Upper lobe of right lung (tissue), 1 donor: Measurements from ENCODE around the gene TEDC2. TPM values are rescaled to one million over a fixed set of nuclear protein-coding genes. Genes with fewer than 3 reads are reported as not detected.
"Not testable (repeated sequence)": the region's sequence is repeated elsewhere in the genome, so short reads cannot be mapped to it uniquely, and the experiment has no call there.

Source experiments
- ATAC-seq: fragments of 200-7000 bp; cut with Tn5 transposase; one replicate; pipeline ENCODE4 v1.9.1; 2020; ENCODE audit warnings: mild to moderate bottlenecking, moderate library complexity
- DNase-seq: peaks from one replicate; pipeline ENCODE4 v3.0.0-alpha.2; 2020
- H3K27ac ChIP-seq: fragments of 200-600 bp; one replicate; pipeline ENCODE4 v1.8.0; 2022
- H3K27me3 ChIP-seq: fragments of 200-600 bp; one replicate; pipeline ENCODE4 v1.8.0; 2022; ENCODE audit warnings: mild to moderate bottlenecking
- H3K36me3 ChIP-seq: fragments of 200-600 bp; one replicate; pipeline ENCODE4 v1.8.0; 2022
- H3K4me1 ChIP-seq: fragments of 200-600 bp; one replicate; pipeline ENCODE4 v1.8.0; 2022
- H3K4me3 ChIP-seq: fragments of 200-600 bp; one replicate; pipeline ENCODE4 v1.8.0; 2022; ENCODE audit warnings: mild to moderate bottlenecking
- H3K9me3 ChIP-seq: fragments of 200-600 bp; one replicate; pipeline ENCODE4 v1.8.0; 2022
- CTCF ChIP-seq: fragments of 200-600 bp; IDR thresholded peaks from one replicate; pipeline ENCODE4 v1.8.0; 2022; ENCODE audit warnings: antibody characterized with exemption
- intact Hi-C: fragments of 100-400 bp; cut with DNase I; formaldehyde crosslinking; loops from one replicate; pipeline ENCODE4 v1.11.0; 2022
- total RNA-seq: library from RNA; stranded (reverse); fragmentation: NEBNext Ultra II Directional; extraction: Animal tissue kit (Norgen Biotek cat#: 25700); gene quantifications from one replicate; pipeline ENCODE4 v1.2.1, GENCODE V29; 2021
- donor health status: DM: no; HTN: yes; CAD: no; lungs with severe emphysema.

The TEDC2 gene
- total RNA-seq, 1 donor from 2014 or later, result not detected

DNA sequence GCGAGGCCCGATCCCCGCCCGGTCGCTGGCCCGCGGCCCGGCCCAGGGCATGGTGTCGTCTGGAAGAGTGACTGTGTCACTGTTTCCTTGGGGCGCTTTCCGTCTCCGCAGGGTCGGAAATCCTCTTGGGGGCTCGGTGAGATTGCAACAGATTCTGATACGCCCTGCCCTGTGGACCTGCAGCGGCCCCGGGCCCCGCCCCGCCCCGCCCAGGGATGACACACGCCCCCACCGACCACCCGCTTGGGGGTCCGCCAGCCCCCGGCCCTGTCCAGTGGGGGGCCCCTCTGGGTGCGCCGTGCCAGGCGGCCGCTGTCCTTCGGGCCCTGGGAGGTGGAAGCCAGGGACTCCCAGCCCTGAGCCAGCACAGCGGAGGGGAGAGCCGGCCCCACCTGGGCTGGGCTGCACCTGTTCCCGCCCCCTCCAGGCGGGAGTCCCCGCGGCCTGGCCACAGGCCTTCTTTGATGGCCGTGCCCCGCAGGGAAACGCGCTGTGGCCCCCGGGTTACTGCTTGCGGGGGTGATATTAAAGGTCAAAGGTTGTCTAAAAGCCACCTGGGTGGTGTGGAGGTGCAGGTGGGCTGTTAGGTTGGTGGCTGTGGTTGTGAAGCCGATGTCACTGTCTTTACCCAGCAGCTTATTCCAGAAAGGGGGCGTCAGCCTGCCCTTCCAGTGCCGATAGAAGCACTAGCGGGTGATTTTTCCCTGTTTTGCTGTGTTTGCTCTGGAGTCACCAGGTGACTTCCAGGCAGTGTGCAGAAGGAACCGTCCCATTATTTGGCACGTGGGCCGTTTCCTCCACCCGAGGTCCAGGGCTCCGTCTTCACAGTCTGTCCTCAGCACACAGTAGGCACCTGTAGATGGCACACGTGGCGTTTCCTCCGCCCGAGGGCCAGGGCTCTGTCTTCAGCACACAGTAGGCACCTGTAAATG is 15.8 kb downstream of the TEDC2 start:
- Histone ChIP-seq H3K27ac (peak overlapping the region; percentile 58), H3K4me3 (peak overlapping the region; percentile 70), H3K9me3 (no peaks in the 10 kb centered on the region), H3K4me1 (peaks cover 35% of the 10 kb centered on the region), H3K27me3 (peaks cover 22% of the 10 kb centered on the region), H3K36me3 (no peaks in the 10 kb centered on the region)
- intact Hi-C loops, result no loop called here
- DNase-seq, result peak; percentile 81
- peak; percentile 39 for ATAC-seq
- TF ChIP-seq CTCF, result no peak

DNA sequence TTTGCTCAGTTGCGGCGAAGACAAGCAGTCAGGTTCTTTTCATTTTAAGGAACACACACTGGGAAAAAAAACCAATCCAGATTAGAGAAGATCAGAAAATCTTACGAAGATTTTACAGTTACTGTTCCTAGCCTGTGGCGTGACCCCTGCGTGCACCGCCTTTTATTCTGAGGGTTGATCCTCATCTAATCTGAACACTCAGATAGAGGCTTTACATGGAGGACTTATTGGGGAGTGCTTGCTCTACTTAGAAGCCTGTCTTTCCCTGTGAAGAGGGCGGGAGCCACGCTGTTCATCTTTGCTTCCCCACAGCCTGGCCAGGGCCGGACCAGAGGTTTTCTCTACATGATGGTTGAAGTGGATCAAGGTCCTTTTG is 16.4 kb downstream of the TEDC2 start:
- intact Hi-C loops, result no loop called here
- no peak for TF ChIP-seq CTCF
- no peaks in the 10 kb centered on the region for H3K36me3 ChIP-seq
- DNase-seq (no peak), ATAC-seq (no peak)
- no peak overlapping the region for H3K27ac ChIP-seq
- H3K4me3 ChIP-seq, result peak overlapping the region; percentile 70
- peaks cover 32% of the 10 kb centered on the region for H3K4me1 ChIP-seq
- no peaks in the 10 kb centered on the region for H3K9me3 ChIP-seq
- peaks cover 18% of the 10 kb centered on the region for H3K27me3 ChIP-seq

DNA sequence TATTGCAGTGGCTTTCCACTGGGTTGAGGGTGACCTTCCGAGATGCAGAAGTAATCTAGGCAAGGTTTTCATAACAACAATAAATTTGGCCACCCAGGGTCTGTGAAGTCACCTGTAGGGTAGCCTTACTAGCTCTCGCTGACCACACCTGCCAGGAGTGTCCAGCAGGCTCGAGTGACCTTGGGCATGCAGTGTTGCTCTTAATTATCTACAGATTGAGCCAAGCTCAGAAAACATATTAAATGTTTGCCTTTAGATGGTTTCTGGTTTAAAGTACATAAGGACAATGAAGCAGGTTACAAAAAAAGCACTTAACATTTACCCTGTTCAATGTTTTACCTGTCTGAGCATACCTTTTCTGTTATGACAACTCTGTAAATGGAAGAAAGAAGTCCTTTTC is 16.8 kb downstream of the TEDC2 start:
- peaks cover 32% of the 10 kb centered on the region for H3K4me1 ChIP-seq
- DNase-seq, result no peak
- TF ChIP-seq CTCF, result no peak
- intact Hi-C loops, result no loop called here
- no peak overlapping the region for H3K27ac ChIP-seq
- no peaks in the 10 kb centered on the region for H3K36me3 ChIP-seq
- peaks cover 14% of the 10 kb centered on the region for H3K27me3 ChIP-seq
- ATAC-seq, result no peak
- H3K9me3 ChIP-seq, result no peaks in the 10 kb centered on the region
- H3K4me3 ChIP-seq, result peak overlapping the region; percentile 70

DNA sequence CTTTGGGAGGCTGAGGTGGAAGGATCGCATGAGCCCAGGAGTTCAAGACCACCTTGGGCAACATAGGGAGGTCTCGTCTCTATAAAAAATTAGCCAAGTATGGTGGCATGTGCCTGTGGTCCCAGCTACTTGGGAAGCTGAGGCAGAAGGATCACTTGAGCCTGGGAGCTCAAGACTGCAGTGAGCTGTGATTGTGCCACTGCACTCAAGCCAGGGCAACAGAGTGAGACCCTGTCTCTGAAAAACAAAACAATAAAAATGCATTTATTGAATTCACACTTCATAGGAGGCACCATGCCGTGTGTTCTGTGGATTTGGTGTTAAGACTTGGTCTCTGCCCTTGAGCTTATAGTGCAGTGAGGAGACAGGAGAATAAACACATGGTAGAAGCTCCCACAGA is 17.4 kb downstream of the TEDC2 start:
- peaks cover 34% of the 10 kb centered on the region for H3K4me1 ChIP-seq
- no peaks in the 10 kb centered on the region for H3K36me3 ChIP-seq
- no peak for TF ChIP-seq CTCF
- H3K27ac ChIP-seq, result no peak overlapping the region
- DNase-seq (no peak), ATAC-seq (no peak)
- H3K4me3 ChIP-seq, result no peak overlapping the region
- no peaks in the 10 kb centered on the region for H3K9me3 ChIP-seq
- intact Hi-C loops, result no loop called here
- peaks cover 8% of the 10 kb centered on the region for H3K27me3 ChIP-seq

DNA sequence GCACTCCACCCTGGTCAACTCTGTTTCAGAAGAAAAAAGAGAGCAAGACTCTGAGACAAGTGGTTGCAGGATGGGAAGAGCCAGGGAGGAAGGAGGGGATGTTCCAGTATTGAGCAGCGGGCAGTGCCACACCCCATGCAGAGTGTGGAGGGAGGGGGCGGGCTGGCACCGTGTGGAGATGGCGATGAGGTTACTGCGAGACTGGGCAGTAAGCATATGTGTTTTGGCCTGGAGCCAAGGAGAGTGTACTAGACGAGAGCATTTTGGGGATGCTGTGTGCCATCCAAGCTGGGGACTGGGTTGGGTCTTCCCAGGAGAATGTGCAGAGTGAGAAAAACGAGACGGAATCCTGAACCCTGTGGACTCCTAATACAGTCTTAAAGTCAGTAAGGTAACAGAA is 18.4 kb downstream of the TEDC2 start:
- intact Hi-C loops, result no loop called here
- ATAC-seq (no peak), DNase-seq (no peak)
- Histone ChIP-seq H3K27ac (no peak overlapping the region), H3K4me3 (no peak overlapping the region), H3K27me3 (no peaks in the 10 kb centered on the region), H3K4me1 (peaks cover 42% of the 10 kb centered on the region), H3K9me3 (no peaks in the 10 kb centered on the region), H3K36me3 (no peaks in the 10 kb centered on the region)
- no peak for TF ChIP-seq CTCF

DNA sequence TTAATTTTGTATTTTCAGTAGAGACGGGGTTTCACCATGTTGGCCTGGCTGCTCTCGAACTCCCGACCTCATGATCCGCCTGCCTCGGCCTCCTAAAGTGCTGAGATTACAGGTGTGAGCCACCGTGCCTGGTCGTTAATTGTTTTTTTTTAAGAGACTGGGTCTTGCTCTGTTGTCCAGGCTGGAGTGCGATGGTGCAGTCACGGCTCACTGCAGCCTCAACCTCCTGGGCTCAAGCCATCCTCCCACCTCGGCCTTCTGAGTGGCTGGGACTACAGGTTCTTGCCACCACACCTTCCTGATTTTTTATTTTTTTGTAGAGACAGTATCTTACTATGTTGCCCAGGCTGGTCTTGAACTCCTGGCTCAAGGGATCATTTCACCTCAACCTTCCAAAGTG is 20.1 kb downstream of the TEDC2 start:
- H3K9me3 ChIP-seq, H3K27me3 ChIP-seq, DNase-seq, ATAC-seq, H3K4me3 ChIP-seq, H3K27ac ChIP-seq, H3K36me3 ChIP-seq, intact Hi-C loops: not testable (repeated sequence)
- peaks cover 52% of the 10 kb centered on the region for H3K4me1 ChIP-seq
